SK-N-SH treated with all-trans-retinoic acid at 6 μM for 48 hours (cell line): ENCODE measurements around the gene ATP1B3.

Experiments used
- BACH2 ChIP-seq: fragments of 250-450 bp; sonication (Bioruptor Pico); IDR thresholded peaks from 2 replicates; pipeline ENCODE4 v1.9.0; 2021; ENCODE audit warnings: mild to moderate bottlenecking, borderline replicate concordance
- CSDC2 ChIP-seq: fragments of 250-450 bp; sonication (Bioruptor Pico); IDR thresholded peaks from 2 replicates; pipeline ENCODE4 v1.5.0; 2020; ENCODE audit warnings: mild to moderate bottlenecking, moderate library complexity
- ESRRG ChIP-seq: fragments of 250-450 bp; sonication (Bioruptor Pico); IDR thresholded peaks from 2 replicates; pipeline ENCODE4 v1.6.1; 2021; ENCODE audit warnings: mild to moderate bottlenecking
- GLIS3 ChIP-seq: fragments of 250-450 bp; sonication (Bioruptor Pico); IDR thresholded peaks from 2 replicates; pipeline ENCODE4 v1.5.0; 2020; ENCODE audit warnings: mild to moderate bottlenecking, moderate library complexity
- ISL1 ChIP-seq: fragments of 250-450 bp; sonication (Bioruptor Pico); IDR thresholded peaks from 2 replicates; pipeline ENCODE4 v2.1.2; 2022; ENCODE audit warnings: mild to moderate bottlenecking, moderate library complexity
- PATZ1 ChIP-seq: fragments of 250-450 bp; sonication (Bioruptor Pico); IDR thresholded peaks from 2 replicates; pipeline ENCODE4 v1.8.0; 2020; ENCODE audit warnings: mild to moderate bottlenecking, moderate library complexity, borderline replicate concordance
- POU6F1 ChIP-seq: fragments of 250-450 bp; sonication (Bioruptor Pico); IDR thresholded peaks from 2 replicates; pipeline ENCODE4 v1.8.0; 2021; ENCODE audit warnings: low read depth, mild to moderate bottlenecking, moderate library complexity, borderline replicate concordance
- TCF4 ChIP-seq: fragments of 250-450 bp; sonication (Bioruptor Pico); IDR thresholded peaks from 2 replicates; pipeline ENCODE4 v1.8.0; 2021; ENCODE audit warnings: mild to moderate bottlenecking, moderate library complexity, borderline replicate concordance
- TOX ChIP-seq: fragments of 250-450 bp; sonication (Bioruptor Pico); IDR thresholded peaks from 2 replicates; pipeline ENCODE4 v1.8.0; 2021; ENCODE audit warnings: mild to moderate bottlenecking, moderate library complexity, borderline replicate concordance
- ZFP3 ChIP-seq: fragments of 250-450 bp; sonication (Bioruptor Pico); IDR thresholded peaks from 2 replicates; pipeline ENCODE4 v1.5.0; 2020; ENCODE audit warnings: mild to moderate bottlenecking, moderate library complexity
- ZFP30 ChIP-seq: fragments of 450-650 bp; formaldehyde crosslinking; IDR thresholded peaks from 2 replicates; pipeline ENCODE4 v1.5.0; 2022; ENCODE audit warnings: mild to moderate bottlenecking, moderate library complexity
- ZNF565 ChIP-seq: fragments of 450-650 bp; formaldehyde crosslinking; conservative IDR thresholded peaks from 2 replicates; pipeline ENCODE4 v1.5.0; 2020; ENCODE audit warnings: low read depth, mild to moderate bottlenecking, moderate library complexity
- ZNF70 ChIP-seq: fragments of 450-650 bp; formaldehyde crosslinking; IDR thresholded peaks from 2 replicates; pipeline ENCODE4 v1.5.0; 2020; ENCODE audit warnings: mild to moderate bottlenecking, moderate library complexity
- ZNF8 ChIP-seq: fragments of 450-650 bp; formaldehyde crosslinking; IDR thresholded peaks from 2 replicates; pipeline ENCODE4 v1.5.0; 2020; ENCODE audit warnings: mild to moderate bottlenecking, moderate library complexity

GRCh38 chr3:141864281-141864970 is 12.0 kb upstream of the ATP1B3 start:
- TF ChIP-seq BACH2 (no peak), PATZ1 (CRISPR knock-in tag) (no peak), ESRRG (CRISPR knock-in tag) (no peak), ZNF8 (CRISPR knock-in tag) (no peak), POU6F1 (CRISPR knock-in tag) (no peak), ISL1 (no peak), ZNF565 (CRISPR knock-in tag) (no peak), TCF4 (CRISPR knock-in tag) (no peak), ZNF70 (CRISPR knock-in tag) (no peak), TOX (CRISPR knock-in tag) (no peak), GLIS3 (CRISPR knock-in tag) (no peak), CSDC2 (no peak), ZFP3 (no peak), ZFP30 (CRISPR knock-in tag) (no peak)
